ENCODE measurements around the gene YES1.
"Not testable (repeated sequence)": the region's sequence is repeated elsewhere in the genome, so short reads cannot be mapped to it uniquely, and the experiment has no call there.

The YES1 gene

DNA sequence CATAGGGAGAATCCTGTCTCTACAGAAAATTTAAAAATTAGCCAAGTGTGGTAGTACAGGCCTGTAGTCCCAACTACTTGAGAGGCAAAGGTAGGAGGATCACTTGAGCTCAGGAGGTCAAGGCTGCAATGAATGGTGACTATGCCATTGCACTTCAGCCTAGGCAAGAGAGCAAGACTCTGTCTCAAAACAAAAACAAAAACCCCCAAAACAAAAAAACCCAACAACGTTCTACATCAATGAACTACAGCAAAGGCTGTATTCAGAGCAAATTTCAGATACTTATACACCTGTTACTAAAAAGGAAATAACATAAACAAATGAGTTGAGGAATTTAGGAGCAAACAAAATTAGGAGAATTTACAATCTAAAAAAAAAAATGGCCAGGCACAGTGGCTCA, 22.6 kb downstream of the YES1 start:
- no peak for TF ChIP-seq CTCF (IDR thresholded peaks at IDR 0.05; ENCODE audit: low read depth, low read length)
- in situ Hi-C loops (cut with HindIII; ENCODE audit: low sequenced_read_pairs): no loop called here
- no peak for DNase-seq (ENCODE audit: low read depth, low spot score)

GRCh38 chr18:785242-785641, 26.8 kb downstream of the YES1 start:
- no peak for DNase-seq (ENCODE audit: low read depth, low spot score)
- TF ChIP-seq CTCF (IDR thresholded peaks at IDR 0.05; ENCODE audit: low read depth, low read length): no peak
- H3K4me3 ChIP-seq (ENCODE audit: low read depth, low read length): no peak overlapping the region
- in situ Hi-C loops (cut with HindIII; ENCODE audit: low sequenced_read_pairs): no loop called here

More for the DNA sequence above, 22.6 kb downstream of the YES1 start:
- no peak overlapping the region for H3K4me3 ChIP-seq (ENCODE audit: low read depth, low read length)

DNA sequence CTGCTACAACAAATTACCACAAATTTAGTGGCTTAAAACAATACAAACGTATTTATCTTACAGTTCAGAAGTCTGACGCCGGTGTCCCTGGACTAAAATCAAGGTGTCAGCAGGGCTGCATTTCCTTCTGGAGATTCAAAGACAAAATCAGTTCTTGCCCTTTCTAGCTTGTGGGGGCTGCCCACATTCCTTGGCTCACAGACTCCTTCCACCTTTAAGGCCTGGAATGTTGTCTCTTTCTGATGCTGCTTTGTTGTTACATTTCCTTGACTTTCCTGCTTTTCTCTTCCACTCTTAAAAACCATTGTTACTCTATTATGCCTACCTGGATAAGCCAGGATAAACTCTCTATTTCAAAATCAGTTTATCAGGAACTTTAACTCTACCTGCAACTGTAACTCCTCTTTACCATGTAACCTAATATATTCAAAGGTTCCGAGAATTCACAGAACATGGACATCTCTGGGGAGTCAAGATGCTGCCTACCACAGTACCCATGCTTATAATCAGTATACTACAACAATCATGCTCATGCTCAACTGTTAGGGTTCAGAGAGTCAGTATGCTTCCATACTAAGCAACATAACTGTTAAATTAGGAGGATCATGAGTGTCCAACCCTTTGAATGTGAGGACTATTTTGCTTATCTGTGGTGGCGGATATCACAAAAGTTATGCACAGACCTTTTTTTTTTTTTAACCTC, 27.4 kb downstream of the YES1 start:
- in situ Hi-C loops (cut with HindIII; ENCODE audit: low sequenced_read_pairs): no loop called here
- no peak overlapping the region for H3K4me3 ChIP-seq (ENCODE audit: low read depth, low read length)
- no peak for TF ChIP-seq CTCF (IDR thresholded peaks at IDR 0.05; ENCODE audit: low read depth, low read length)
- no peak for DNase-seq (ENCODE audit: low read depth, low spot score)

GRCh38 chr18:778194-778927, 33.7 kb downstream of the YES1 start:
- TF ChIP-seq CTCF (IDR thresholded peaks at IDR 0.05; ENCODE audit: low read depth, low read length): no peak

GRCh38 chr18:777021-777420, 35.0 kb downstream of the YES1 start:
- no peak for TF ChIP-seq CTCF (IDR thresholded peaks at IDR 0.05; ENCODE audit: low read depth, low read length)
- in situ Hi-C loops (cut with HindIII; ENCODE audit: low sequenced_read_pairs): no loop called here
- H3K4me3 ChIP-seq (ENCODE audit: low read depth, low read length): no peak overlapping the region
- DNase-seq (ENCODE audit: low read depth, low spot score): peak; percentile 24

More at GRCh38 chr18:778194-778927, 33.7 kb downstream of the YES1 start:
- no peak overlapping the region for H3K4me3 ChIP-seq (ENCODE audit: low read depth, low read length)
- in situ Hi-C loops (cut with HindIII; ENCODE audit: low sequenced_read_pairs): no loop called here
- DNase-seq (ENCODE audit: low read depth, low spot score): peak; percentile 45

DNA sequence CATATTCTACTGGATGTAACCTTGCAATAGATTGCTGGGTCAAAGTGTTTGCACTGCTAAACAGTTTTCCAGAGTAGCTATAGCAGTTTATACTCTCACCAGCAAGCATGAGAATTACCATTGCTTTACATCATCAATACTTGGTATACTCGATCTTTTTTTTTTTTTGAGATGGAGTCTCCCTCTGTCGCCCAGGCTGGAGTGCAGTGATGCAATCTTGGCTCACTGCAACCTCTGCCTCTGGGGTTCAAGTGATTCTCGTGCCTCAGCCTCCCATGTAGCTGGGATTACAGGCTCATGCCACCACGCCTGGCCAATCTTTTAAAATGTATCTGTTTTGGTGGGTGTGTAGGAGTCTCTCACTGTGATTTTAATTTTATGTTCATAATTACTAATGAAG, 36.0 kb downstream of the YES1 start:
- H3K4me3 ChIP-seq (ENCODE audit: low read depth, low read length); DNase-seq (ENCODE audit: low read depth, low spot score); in situ Hi-C loops (cut with HindIII; ENCODE audit: low sequenced_read_pairs): not testable (repeated sequence)

DNA sequence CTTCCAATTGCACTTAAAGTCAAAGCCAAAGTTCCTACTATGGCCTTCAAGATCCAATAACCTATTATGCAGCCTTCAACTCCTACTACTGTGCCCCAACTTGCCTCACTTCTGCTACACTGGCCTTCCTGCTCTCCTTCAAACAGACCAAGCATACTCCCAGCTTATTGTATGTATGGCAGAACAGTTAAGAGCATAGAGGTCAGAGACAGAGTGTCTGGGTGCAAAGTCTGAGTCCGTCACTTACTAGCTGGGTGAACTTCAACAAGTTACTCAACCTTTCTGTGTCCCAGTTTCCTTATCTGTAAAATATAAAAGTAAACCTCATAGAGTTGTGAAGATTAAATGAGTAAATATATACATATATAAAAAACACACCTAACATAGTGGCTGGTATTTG, 37.2 kb downstream of the YES1 start:
- H3K4me3 ChIP-seq (ENCODE audit: low read depth, low read length): no peak overlapping the region
- in situ Hi-C loops (cut with HindIII; ENCODE audit: low sequenced_read_pairs): no loop called here
- no peak for DNase-seq (ENCODE audit: low read depth, low spot score)
- no peak for TF ChIP-seq CTCF (IDR thresholded peaks at IDR 0.05; ENCODE audit: low read depth, low read length)

All from astrocyte of the spinal cord (primary cell).